HG03571 (cell line): ENCODE data around the gene N4BP3.
"Not testable (repeated sequence)": the region's sequence is repeated elsewhere in the genome, so short reads cannot be mapped to it uniquely, and the experiment has no call there.

Source experiments
- ATAC-seq: cut with Tn5 transposase; IDR thresholded peaks from one replicate; pipeline ENCODE4 v1.9.1; 2021; ENCODE audit not compliant: unreplicated experiment

N4BP3 gene, protein sequence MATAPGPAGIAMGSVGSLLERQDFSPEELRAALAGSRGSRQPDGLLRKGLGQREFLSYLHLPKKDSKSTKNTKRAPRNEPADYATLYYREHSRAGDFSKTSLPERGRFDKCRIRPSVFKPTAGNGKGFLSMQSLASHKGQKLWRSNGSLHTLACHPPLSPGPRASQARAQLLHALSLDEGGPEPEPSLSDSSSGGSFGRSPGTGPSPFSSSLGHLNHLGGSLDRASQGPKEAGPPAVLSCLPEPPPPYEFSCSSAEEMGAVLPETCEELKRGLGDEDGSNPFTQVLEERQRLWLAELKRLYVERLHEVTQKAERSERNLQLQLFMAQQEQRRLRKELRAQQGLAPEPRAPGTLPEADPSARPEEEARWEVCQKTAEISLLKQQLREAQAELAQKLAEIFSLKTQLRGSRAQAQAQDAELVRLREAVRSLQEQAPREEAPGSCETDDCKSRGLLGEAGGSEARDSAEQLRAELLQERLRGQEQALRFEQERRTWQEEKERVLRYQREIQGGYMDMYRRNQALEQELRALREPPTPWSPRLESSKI

DNA sequence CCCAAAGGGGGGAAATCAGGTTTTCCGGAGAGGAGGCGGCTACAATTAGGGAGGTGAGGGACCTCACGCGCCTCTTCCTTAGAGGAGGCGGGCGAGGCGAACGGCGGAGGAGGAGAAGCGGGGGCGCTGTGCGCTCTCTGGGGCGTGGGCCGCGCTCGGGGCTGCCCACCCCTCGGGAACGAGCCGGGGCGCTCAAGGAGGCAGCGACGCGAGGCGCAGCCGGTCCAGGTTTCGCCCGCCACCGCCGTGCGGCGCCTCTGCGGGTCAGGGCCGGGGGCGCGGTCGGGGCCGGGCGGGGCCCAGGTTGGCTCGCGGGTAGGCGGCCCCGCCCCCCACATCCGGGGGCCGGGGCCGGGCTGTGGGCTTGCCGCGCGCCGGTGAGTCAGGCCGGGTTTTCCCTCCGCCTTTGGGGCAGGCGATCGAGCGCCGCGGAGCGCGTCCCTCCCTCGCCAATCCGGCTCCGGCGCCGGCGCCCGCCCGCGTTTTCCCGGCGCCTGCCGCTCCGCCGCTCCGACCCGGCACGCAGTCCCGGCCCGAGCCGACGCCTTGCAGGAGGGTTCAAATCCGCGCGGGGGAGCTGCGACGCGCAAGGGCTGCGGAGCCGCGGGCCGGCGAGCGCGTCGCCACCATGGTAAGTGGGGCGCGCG is at the start of gene N4BP3:
Gene N4BP3 (plus strand): TSS at position 392 of the 647 bp plus-strand sequence. CDS start 6,052 bp downstream, outside the sequence.
- peak; percentile 66 for ATAC-seq

DNA sequence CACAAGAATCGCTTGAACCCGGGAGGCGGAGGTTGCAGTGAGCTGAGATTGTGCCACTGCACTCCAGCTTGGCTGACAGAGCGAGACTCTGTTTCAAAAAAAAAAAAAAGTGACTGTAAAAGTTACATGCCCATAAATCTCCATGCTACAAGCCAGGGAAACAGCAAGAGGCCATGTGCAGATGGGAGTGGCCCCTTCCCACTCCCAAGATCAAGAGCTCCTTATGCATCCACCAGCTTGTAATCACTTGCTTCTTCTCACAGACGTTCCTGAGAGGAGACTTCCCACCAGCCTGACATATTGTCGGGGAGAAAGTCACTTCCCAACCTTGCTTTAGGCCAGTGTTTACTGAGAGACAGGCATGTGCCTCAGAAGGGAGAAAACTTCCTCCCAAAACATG is 45.6 kb upstream of the N4BP3 start:
- no peak for ATAC-seq

DNA sequence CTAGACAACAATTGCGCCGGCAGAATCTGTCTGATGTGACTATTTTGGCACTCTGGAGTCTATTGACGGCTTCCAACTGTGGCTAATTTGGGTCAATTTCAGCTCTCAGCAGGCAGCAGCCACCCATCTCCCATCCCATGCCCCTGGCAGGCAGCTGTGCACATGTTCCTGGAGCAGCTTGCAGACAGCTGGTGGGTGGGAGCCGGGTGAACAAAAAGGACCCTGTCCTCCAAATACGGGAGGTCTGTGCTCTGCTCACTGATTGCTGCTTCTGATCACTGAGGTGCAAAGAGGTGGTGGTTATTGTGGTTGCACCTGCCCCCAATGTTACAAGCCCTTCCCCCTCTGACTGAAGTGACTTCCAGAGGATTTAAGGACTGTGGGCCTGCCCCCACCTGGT is 45.0 kb upstream of the N4BP3 start:
- ATAC-seq, result no peak

DNA sequence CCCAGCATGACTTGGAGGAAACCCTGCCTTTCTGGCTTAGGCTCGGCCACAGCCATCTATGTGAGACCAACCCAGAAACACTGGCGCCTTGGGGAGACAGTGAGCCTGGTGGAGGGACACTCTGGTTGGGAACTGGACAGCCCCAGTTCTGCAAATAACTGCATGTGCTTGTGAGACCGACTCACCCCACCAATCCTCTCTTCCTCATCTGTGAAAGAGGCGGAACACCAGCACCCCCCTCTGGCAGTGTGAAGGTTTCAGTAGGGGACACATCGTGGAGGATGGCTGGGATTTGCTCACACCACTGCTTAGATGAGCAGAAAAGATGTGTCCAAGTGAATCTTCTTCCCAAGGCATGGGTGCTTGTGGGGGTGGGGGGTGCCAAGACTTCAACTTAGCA is 43.4 kb upstream of the N4BP3 start:
- ATAC-seq, result no peak

DNA sequence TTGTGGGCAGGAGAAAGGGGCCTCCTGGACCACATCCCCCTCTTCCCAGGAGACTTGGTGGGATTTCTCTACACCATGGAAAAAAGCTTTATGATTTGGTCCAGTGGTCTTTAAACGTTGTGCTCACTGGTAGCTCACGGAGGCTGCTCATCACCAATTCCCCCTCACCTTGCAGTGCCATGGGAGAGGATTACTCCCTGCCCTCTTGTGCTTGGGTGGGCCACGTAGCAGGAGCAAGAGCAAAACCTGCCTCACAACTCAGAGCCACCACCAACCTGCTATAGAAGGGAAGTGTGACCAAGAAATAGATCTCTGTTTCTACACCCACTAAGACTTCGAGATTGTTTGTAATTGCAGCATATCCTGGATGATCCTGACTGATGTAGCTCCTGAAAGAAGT is 42.2 kb upstream of the N4BP3 start:
- no peak for ATAC-seq

DNA sequence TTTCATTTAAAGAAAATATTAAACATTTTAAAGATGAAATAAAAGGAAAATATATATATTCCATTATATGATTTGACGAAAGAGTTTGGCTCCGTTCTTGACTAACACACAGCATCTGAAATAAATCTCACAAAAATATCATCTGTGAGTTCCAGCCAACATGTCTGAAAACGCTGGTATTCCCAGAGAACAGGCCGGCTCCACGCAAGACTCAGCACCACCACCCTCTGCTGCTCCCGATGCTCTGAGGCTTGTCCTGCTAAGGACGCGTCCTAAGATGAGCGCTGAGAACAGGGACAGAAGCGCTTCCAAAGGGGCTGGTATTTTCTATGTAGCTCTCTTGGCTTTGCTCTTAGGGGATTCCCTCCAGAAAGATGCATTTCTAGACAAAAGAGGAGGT is 40.6 kb upstream of the N4BP3 start:
- ATAC-seq, result no peak

DNA sequence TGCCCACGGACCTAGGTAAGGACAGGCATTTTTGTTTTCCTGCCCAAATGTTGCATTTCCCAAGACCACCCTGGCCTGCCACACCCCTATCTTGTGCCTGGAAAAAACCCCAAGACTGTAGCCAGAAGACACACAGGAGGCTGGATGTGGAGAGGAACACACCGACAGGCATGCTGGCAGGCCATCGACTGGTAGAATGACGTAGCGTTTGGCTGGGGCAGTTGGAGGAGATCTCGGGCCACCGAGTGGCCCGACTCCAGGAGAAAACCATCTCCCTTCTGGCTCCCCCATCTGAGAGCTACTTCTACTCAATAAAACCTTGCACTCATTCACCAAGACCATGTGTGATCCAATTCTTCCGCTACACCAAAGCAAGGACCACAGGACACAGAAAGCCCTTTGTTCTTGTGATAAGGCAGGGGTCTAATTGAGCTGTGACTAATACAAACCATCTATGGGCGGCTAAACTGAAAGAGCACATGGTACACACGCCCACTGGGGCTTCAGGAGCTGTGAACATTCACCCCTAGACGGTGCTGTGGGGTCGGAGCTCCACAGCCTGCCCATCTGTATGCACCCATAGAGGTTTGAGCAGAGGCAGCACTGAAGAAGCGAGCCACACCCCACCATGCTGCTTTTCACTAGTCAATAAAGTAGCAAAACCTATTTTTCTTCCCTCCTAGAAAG is 38.9 kb upstream of the N4BP3 start:
- no peak for ATAC-seq

DNA sequence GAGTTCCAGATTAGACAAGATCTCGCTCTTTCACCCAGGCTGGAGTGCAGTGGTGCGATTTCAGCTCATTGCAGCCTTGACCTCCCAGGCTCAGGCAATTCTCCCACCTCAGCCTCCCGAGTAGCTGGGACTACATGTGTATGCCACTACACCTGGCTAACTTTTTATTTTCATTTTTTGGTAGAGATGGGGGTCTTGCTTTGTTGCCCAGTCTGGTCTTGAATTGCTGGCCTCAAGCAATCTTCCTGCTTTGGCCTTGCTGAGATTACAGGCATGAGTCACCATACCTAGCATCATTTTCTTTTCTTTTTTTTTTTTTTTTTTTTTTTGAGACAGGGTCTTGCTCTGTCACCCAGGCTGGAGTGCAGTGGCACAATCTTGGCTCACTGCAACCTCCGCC is 36.4 kb upstream of the N4BP3 start:
- not testable (repeated sequence) for ATAC-seq

DNA sequence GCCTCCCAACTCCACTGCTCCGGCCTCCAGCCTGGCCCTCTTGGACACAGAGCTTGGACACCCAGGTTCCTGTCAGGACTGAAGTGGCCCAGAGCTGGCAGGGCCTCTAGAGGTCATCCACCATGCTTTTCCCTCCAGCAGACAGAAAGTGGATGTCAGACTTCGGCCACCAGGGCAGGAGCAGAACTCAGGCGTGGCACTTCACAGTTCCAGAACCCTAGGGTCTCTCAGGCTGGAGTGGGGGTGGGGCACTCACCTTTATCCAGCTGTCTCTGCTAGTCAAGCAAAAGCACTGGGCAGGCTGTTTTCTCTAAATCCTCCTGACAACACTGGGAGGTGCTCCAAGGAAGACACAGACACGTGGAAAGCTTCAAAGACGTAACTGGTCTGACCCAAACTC is 35.6 kb upstream of the N4BP3 start:
- no peak for ATAC-seq

DNA sequence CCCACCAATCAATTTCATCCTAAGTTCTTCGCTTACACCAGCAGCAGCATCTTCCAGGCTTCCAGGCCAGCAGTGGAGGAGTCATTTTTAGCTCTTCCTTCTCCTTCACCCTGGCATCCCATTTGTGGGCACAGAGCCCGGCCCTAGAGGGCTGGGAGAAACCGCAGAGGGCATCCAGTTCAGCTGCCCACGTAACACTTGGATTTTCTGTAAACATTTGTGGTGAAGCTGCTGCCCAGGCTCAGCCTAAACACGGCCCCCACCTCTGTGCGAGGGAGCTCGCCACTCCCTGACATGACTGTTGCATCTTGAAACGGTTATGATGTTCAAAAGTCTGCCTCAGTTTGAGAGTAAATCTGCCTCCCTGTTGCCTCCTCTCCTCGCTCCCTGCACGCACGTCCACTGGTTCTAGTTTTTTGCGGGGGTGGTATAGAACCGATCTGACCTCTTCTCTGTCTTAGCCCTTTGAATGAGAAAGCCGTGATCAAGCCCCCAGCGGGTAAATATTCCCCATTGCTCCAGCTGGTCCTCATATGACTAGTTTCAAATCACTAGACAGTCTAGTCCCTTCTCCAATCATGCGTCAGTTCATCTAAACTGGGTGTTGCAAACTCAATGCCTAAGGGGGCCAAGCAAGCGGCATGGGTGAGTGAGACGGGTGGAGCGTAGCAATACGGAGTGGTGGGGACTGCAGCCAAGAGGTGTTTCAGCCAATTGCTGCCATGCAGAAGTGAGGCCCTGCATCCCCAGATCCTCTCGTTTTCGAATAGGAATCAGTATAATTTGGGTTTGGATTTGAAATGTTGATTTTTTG is 34.9 kb upstream of the N4BP3 start:
- no peak for ATAC-seq

DNA sequence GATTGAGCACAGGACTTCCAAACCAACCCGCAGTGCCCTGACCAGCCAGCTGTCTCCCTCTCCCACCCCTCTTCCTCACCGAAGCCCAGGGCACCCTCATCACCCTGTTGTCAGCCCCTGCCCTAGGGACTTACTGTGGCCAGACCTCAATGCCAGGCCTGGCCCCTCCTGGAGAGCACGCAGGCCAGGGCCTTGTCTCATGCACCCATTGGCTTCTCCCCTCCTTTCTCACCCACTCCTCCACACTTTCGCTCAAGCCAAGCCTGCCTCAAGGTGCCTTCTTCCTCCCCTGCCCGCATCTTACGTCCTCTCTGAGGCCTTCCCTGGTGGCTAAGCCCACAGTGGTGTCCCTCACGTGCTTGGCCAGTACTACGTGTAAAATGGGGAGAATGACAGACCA is 33.3 kb upstream of the N4BP3 start:
- no peak for ATAC-seq

DNA sequence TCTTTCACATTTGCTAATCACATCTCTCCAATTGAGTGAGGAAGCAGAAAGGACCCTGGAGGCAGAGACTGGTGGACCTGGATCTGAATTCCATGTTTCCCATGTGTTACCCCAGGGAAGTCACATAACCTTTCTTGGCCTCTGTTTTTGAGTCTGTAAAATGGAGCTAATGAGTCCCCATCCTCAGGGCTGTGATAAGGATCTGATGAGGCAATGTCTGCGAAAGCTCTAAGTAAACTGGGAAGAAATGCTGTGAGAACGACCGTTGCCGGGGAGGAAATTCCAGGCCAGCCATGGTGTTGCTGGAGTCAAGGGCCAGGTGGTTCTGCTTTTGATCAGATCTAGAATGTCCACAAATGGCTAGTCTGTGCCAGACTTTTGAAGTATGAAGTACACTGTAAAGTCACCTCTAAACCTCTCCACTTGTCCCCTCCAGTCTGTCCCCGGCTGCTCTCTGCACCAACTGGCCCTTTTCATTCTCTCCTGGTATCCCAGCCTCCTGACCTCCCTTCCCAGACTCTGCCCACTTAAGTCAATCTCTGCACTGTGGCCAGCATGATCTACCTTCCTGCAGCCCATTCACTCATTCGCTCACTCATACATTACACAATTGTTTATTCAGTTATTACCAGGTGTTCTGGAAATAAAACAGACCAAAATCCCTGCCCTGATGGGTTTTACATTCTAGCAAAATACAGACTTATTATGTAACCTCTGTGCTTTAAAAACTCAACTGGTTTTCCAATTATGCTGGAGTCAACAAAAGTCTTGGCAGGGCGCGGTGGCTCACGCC is 32.5 kb upstream of the N4BP3 start:
- ATAC-seq, result no peak

DNA sequence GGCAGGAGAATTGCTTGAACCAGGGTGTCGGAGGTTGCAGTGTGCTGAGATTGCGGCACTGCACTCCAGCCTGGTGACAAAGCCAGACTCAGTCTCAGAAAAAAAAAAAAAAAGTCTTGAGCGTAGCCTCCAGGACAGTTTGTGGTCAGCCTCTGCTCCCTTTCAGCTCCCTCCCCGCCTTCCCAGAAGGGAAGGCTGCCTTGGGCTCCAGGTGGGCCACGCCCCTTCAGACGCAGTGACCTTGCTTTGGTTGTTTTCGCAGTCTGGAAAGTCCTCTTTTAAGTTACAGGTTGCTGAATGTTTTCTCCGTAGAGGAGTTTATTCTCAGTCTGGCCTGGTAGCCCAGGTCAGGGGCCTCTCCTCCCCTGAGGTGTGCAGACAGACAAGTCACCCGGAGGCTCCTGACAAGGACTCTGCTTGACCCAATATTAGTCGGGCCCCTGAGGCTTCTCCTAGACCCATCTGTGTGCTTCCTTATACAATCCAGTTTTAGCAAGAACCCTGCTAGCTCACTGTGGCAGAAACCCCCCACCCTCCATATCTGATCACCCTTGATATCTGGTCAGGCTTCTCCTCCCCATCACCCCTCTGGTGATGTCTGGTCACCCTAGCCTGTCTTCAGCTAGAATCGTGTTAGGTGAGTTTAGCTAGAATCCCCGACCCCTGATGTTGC is 31.6 kb upstream of the N4BP3 start:
- ATAC-seq, result no peak

DNA sequence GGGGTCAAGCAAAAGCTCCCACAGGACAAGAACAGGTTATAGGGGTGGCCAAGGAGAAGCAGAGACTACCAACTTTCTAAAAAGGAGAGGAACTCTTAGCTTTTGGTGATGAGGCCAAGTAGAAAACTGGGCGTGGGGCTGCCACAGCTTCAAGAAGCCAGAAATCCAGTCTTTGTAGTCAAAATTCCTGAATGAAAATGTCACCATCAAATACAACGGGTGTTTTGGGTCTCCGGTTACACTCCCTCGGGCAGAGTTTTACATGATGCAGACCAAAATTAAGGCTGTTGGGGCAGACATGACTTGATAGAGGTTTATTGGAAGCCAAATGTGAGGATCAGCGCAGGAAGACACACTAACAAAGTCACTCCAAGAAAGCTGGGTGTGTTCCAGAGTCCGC is 29.4 kb upstream of the N4BP3 start:
- ATAC-seq, result no peak

DNA sequence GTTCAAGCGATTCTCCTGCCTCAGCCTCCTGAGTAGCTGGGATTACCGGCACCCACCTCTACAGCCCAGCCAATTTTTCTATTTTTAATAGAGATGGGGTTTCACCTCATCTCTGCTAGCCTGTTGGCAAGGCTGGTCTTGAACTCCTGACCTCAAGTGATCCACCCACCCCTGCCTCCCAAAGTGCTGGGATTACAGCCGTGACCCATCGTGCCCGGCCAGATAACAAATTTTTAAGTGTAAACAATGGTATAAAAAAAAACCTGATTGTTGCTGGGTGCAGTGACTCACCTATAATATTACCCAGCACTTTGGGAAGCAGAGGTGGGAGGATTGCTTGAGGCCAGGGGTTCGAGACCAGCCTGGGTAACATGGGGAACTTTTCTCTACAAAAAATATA is 28.0 kb upstream of the N4BP3 start:
- ATAC-seq, result no peak

DNA sequence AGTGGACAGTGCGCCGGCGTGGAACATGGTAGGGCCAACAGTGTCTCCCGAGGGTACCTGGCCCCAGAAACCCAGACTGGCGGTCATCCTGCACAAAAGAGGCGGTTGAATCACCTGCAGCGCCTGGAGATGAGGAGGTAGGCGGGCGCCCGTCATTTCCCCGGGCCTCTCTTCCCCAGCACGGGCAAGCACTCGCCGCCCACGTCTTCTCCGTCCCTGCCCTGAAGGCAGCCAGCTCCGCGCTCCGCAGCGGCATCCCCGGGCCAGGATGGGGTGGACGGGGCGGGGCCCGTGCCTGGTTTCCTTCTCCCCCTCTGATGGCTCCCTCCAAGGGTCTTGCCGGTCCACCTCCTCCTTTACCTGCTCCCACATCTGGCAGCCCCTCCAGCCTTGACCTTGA is 27.1 kb upstream of the N4BP3 start:
- ATAC-seq, result no peak

DNA sequence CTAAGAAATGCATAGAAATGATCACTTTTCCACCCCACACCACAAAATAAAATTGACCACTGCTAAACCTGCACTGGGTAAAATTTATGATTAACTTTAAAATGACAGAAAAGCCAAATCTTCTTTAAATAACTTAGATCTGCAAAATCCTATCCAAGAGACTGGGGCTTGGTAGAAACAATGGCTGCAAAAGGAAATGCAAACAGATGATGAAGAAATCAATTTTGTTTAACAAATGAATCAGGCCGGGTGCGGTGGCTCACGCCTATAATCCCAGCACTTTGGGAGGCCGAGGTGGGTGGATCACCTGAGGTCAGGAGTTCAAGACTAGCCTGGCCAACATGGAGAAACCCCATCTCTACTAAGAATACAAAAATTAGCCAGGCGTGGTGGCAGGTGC is 26.1 kb upstream of the N4BP3 start:
- not testable (repeated sequence) for ATAC-seq

DNA sequence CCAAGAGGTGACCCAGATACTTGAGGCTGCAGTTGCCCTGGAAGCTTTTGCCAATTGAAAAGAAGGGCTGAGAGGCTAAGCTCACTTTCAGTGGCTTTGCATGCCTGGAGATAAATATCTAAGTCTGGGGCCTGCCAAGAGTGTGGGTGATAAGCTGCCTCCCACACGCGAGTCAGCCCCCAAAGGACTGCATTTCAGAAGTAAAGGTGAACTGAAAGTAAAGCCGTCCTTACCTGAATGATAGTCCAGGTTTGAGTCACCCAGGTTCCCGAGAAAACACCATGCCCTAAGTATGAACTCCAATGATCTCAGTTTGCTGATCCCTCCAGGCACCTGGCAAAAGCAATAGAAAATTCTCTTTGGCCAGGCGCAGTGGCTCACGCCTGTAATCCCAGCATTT is 22.5 kb upstream of the N4BP3 start:
- no peak for ATAC-seq

DNA sequence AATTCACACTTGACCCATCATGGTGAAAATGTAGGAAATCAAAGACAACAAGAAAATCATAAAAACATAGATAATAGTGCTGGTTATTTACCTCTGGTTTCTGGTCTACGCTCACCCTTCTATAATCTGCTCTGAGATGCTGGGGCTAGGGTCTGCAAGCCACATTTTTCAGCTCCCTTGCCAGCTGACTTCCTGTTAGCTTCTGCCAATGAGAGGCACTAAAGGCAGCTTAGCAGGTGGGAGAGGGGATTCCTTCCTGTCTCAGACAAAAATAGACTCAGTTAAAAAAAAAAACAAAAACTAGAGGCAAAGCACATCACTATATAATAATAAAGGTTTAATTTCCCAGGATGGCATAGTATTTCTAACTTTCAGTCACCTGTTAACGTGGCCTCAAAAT is 20.2 kb upstream of the N4BP3 start:
- no peak for ATAC-seq

DNA sequence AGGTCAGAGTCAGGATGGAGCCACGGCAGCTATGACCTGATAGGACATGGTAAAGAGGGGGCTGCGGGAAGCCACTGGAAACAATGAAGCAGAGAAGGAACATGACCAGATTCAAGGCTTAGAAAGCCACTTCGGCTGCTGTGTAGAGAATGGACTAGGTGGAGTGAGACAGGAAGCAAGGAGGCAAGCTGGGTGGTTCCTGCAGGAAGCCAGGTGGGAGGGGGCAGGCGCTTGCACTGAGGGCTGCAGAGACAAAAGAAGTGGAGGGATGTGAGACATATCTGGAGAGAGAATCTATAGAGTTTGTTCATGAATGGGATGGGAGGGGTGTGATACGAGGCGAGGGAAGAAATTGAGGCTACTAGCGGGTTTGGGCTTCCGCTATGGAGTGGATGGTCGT is 19.0 kb upstream of the N4BP3 start:
- no peak for ATAC-seq
